Mononuclear cell (primary cell): ENCODE results near the gene TMEM207. TPM values are rescaled to one million over a fixed set of nuclear protein-coding genes. Genes with fewer than 3 reads are reported as not detected.
"Not testable (repeated sequence)": the region's sequence is repeated elsewhere in the genome, so short reads cannot be mapped to it uniquely, and the experiment has no call there.

ENCODE experiments used
- H3K27me3 ChIP-seq: 2 replicates; pipeline ENCODE4 v1.6.0; 2011; ENCODE audit warnings: low read length, control low read depth; ENCODE audit not compliant: insufficient read depth
- H3K4me1 ChIP-seq: 2 replicates; pipeline ENCODE4 v1.5.1; 2011; ENCODE audit warnings: mild to moderate bottlenecking, low read length, control low read depth; ENCODE audit not compliant: insufficient read depth
- H3K4me3 ChIP-seq: 2 replicates; pipeline ENCODE4 v1.5.1; 2011; ENCODE audit warnings: mild to moderate bottlenecking, low read length, moderate library complexity
- H3K9me3 ChIP-seq: 2 replicates; pipeline ENCODE4 v1.5.1; 2011; ENCODE audit warnings: low read depth, mild to moderate bottlenecking, control low read depth, low read length
- total RNA-seq: library from RNA; depleted of rRNA; stranded (reverse); fragments of >200 nt; gene quantifications from one replicate; pipeline ENCODE4 v1.2.3, GENCODE V29; 2012

The TMEM207 gene
- total RNA-seq, 1 donor, result not detected

GRCh38 chr3:190473261-190473660, 23.6 kb upstream of the TMEM207 start:
- not testable (repeated sequence) for H3K9me3 ChIP-seq, H3K4me1 ChIP-seq, H3K4me3 ChIP-seq, H3K27me3 ChIP-seq

DNA sequence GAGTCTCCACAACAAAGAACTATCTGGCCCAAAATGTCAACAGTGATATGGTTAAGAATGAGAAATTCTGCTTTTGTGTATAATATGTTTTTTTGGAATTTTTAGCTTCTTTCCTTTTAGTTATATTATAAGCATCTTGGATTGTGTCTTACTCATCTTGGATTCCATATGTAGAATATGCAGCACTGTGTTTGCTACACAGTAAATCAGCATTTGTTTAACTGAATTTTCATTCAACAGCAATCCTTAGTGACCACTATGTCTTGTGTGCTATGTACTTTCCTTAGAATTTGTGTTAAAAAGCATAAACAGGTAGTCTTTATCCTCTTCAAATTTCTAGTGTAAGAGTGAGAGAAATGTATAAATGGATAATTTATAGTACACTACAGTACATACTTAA, 18.2 kb upstream of the TMEM207 start:
- no peaks in the 10 kb centered on the region for H3K9me3 ChIP-seq
- no peak overlapping the region for H3K4me3 ChIP-seq
- peaks cover 8% of the 10 kb centered on the region for H3K27me3 ChIP-seq
- no peaks in the 10 kb centered on the region for H3K4me1 ChIP-seq

GRCh38 chr3:190458040-190458439, 8.3 kb upstream of the TMEM207 start:
- Histone ChIP-seq H3K4me3 (no peak overlapping the region), H3K4me1 (no peaks in the 10 kb centered on the region), H3K9me3 (no peaks in the 10 kb centered on the region), H3K27me3 (no peaks in the 10 kb centered on the region)

GRCh38 chr3:190456770-190457169, 7.1 kb upstream of the TMEM207 start:
- H3K9me3 ChIP-seq, result no peaks in the 10 kb centered on the region
- H3K27me3 ChIP-seq, result no peaks in the 10 kb centered on the region
- no peak overlapping the region for H3K4me3 ChIP-seq
- H3K4me1 ChIP-seq, result no peaks in the 10 kb centered on the region

- H3K9me3 ChIP-seq, result no peaks in the 10 kb centered on the region
- no peaks in the 10 kb centered on the region for H3K4me1 ChIP-seq
- no peaks in the 10 kb centered on the region for H3K27me3 ChIP-seq
- no peak overlapping the region for H3K4me3 ChIP-seq
These were observed 6.1 kb upstream of the TMEM207 start for GRCh38 chr3:190455828-190456227.

GRCh38 chr3:190448256-190448655, 1.4 kb downstream of the TMEM207 start:
- no peaks in the 10 kb centered on the region for H3K4me1 ChIP-seq
- no peaks in the 10 kb centered on the region for H3K9me3 ChIP-seq

GRCh38 chr3:190446573-190447279, 3.0 kb downstream of the TMEM207 start:
- Histone ChIP-seq H3K4me3 (no peak overlapping the region), H3K4me1 (no peaks in the 10 kb centered on the region), H3K9me3 (no peaks in the 10 kb centered on the region), H3K27me3 (no peaks in the 10 kb centered on the region)

More at GRCh38 chr3:190448256-190448655, 1.4 kb downstream of the TMEM207 start:
- H3K4me3 ChIP-seq, result no peak overlapping the region
- H3K27me3 ChIP-seq, result no peaks in the 10 kb centered on the region

DNA sequence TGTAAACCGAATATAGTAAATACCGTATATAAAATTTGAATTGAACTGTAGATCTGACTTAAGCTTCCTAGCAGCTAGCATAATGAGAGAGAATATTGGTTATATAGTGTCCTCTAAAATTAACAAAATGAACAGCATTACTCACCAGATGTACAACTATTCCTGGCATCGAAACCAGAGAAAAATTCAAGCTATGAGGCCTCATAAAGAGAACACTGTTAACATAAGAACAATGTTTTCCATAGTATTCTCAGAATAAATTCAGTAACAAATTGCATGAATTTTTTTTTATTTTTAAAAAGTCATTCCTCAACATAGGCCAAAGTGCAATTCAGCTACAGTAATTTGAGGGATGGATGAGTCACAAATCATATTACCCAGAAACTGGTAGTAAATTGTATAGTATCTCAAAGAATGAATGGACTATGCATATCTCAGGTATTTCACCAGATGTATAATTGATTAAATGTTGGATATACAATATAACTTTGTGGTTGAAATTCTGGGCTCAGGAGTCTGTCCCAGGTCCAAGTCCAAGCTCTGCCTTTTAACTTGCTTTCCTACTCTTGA, 5.0 kb downstream of the TMEM207 start:
- Histone ChIP-seq H3K27me3 (no peaks in the 10 kb centered on the region), H3K4me1 (no peaks in the 10 kb centered on the region), H3K9me3 (no peaks in the 10 kb centered on the region), H3K4me3 (no peak overlapping the region)

DNA sequence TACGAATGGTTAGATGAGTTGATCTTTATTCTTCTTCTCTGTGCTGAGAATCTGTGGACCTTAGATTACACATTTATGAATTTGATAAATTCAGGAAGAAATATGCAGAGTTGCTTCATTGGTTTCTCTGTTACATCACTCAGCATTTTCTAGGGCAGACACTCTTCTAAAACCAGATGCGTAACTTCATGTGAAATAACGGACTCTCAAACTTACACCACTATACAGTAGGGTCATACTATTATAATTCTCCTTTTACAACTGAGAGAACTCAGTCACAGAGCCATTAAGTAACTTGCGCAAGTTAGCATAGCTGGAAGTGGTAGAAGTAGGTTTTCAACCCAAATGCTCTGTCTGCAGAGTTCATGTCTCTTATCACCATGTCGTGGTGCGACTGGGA, 5.7 kb downstream of the TMEM207 start:
- no peaks in the 10 kb centered on the region for H3K4me1 ChIP-seq
- no peak overlapping the region for H3K4me3 ChIP-seq
- H3K27me3 ChIP-seq, result no peaks in the 10 kb centered on the region
- no peaks in the 10 kb centered on the region for H3K9me3 ChIP-seq

DNA sequence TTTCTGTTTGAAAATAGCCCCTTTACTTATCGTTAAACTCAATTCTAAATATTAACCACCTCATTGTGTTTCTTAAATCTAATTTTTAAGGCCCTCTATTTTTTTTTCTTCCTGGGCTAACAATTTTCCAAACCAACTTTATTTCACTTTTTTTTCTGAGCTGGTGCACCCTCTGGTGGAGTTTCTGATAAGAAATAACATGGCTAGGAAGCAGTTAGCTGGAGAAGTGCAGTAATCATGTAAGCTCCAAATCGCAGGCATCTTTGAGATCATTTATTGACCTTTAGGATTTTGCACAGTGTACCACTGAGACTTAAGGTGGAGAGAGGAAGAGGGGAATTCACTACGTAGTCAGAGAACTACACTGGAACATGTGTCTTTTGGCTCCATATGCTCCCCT, 6.4 kb downstream of the TMEM207 start:
- no peaks in the 10 kb centered on the region for H3K9me3 ChIP-seq
- H3K4me1 ChIP-seq, result no peaks in the 10 kb centered on the region
- no peaks in the 10 kb centered on the region for H3K27me3 ChIP-seq
- H3K4me3 ChIP-seq, result no peak overlapping the region

- no peak overlapping the region for H3K4me3 ChIP-seq
These were observed 7.5 kb downstream of the TMEM207 start for GRCh38 chr3:190442240-190442639.

GRCh38 chr3:190436331-190436730, 13.4 kb downstream of the TMEM207 start:
- Histone ChIP-seq H3K4me1 (no peaks in the 10 kb centered on the region), H3K27me3 (no peaks in the 10 kb centered on the region), H3K9me3 (no peaks in the 10 kb centered on the region), H3K4me3 (no peak overlapping the region)

More at GRCh38 chr3:190442240-190442639, 7.5 kb downstream of the TMEM207 start:
- Histone ChIP-seq H3K4me1 (no peaks in the 10 kb centered on the region), H3K9me3 (no peaks in the 10 kb centered on the region), H3K27me3 (no peaks in the 10 kb centered on the region)

- Histone ChIP-seq H3K4me3 (no peak overlapping the region), H3K4me1 (no peaks in the 10 kb centered on the region), H3K27me3 (no peaks in the 10 kb centered on the region), H3K9me3 (no peaks in the 10 kb centered on the region)
These were observed 14.1 kb downstream of the TMEM207 start for GRCh38 chr3:190435618-190436017.

DNA sequence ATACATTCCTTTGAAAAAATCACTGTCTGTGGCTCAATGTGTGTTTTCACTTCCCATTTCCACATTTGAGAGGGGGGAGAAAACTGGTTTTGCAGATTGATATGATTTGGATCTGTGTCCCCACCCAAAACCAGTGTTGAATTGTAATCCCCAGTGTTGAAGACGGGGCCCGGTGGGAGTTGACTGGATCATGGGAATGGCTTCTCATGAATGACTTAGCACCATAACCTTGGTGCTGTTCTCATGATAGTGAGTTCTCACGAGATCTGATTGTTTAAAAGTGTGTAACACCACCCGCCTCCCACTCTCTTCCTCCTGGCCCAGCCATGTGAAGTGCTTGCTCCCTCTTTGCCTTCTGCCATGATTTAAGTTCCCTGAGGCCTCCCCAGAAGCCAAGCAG, 16.1 kb downstream of the TMEM207 start:
- H3K4me3 ChIP-seq, result no peak overlapping the region
- no peaks in the 10 kb centered on the region for H3K9me3 ChIP-seq
- no peaks in the 10 kb centered on the region for H3K4me1 ChIP-seq
- no peaks in the 10 kb centered on the region for H3K27me3 ChIP-seq

DNA sequence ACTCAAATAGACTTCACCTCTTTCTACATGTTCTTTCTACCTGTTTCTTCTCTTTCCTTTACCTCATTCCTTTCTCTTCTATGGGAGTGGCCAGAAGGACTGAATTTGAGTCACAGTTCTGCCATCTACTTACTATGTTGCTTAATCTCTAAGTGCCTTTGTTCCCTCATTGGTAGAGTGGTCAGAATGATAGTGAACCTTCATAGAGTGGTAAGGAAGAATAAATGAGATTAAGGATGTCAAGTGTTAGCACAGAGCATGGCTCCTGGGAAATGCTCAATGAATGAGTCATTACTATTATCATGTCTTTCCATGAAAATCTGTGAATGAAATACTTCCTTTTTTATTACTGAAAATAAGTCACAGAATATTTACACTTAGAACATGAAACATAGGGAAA, 17.5 kb downstream of the TMEM207 start:
- H3K27me3 ChIP-seq, result no peaks in the 10 kb centered on the region
- no peak overlapping the region for H3K4me3 ChIP-seq
- H3K9me3 ChIP-seq, result no peaks in the 10 kb centered on the region
- no peaks in the 10 kb centered on the region for H3K4me1 ChIP-seq

- H3K4me1 ChIP-seq, result no peaks in the 10 kb centered on the region
- H3K4me3 ChIP-seq, result no peak overlapping the region
- no peaks in the 10 kb centered on the region for H3K9me3 ChIP-seq
- no peaks in the 10 kb centered on the region for H3K27me3 ChIP-seq
These were observed 18.8 kb downstream of the TMEM207 start for GRCh38 chr3:190430906-190431305.
